Adipocyte (in vitro differentiated cells): ENCODE data around the gene CNGA4.

Experiments
- DNase-seq: peaks from one replicate; pipeline ENCODE4 v3.0.0-alpha.2; 2015; ENCODE audit warnings: low read depth
- H3K27me3 ChIP-seq: replicated peaks from 2 replicates; pipeline ENCODE4 v1.7.0; 2013; ENCODE audit warnings: mild to moderate bottlenecking, low read length, moderate library complexity; ENCODE audit not compliant: control insufficient read depth, insufficient read depth
- H3K36me3 ChIP-seq: 2 replicates; pipeline ENCODE4 v1.7.0; 2013; ENCODE audit warnings: low read length, mild to moderate bottlenecking, moderate library complexity; ENCODE audit not compliant: control insufficient read depth, insufficient read depth, severe bottlenecking
- H3K4me1 ChIP-seq: 2 replicates; pipeline ENCODE4 v1.7.0; 2013; ENCODE audit warnings: mild to moderate bottlenecking, low read length, moderate library complexity; ENCODE audit not compliant: control insufficient read depth, insufficient read depth
- H3K4me3 ChIP-seq: 2 replicates; pipeline ENCODE4 v1.7.0; 2013; ENCODE audit warnings: mild to moderate bottlenecking, low read length, moderate library complexity
- H3K9ac ChIP-seq: 2 replicates; pipeline ENCODE4 v1.7.0; 2013; ENCODE audit warnings: mild to moderate bottlenecking, low read length, moderate library complexity
- H3K9me3 ChIP-seq: 2 replicates; pipeline ENCODE4 v1.7.0; 2013; ENCODE audit warnings: mild to moderate bottlenecking, low read length, moderate library complexity; ENCODE audit not compliant: control insufficient read depth

CNGA4 gene

GRCh38 chr11:6225896-6226295, 13.0 kb upstream of the CNGA4 start:
- Histone ChIP-seq H3K36me3 (peaks cover 27% of the 10 kb centered on the region), H3K27me3 (no peaks in the 10 kb centered on the region), H3K9ac (no peak overlapping the region), H3K4me3 (no peak overlapping the region), H3K9me3 (no peaks in the 10 kb centered on the region), H3K4me1 (peaks cover 11% of the 10 kb centered on the region)
- no peak for DNase-seq

DNA sequence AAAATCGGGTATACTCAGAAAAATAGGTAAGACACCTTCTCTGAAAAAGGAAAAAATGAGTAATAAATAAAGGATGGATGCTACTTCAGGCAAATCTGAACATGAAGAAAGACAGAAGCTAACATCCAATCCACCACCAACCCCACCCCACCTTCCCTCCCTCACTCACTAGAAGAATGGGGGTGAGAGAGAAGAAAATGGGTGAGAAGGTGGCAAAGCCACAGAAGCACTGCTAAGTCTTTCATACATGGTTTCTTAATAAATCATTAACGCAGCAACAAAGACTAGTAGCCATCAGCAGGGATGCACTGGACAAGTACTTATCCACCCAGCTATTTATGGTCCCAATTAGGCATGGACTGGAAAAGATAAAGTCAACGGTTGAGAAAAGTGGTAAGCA, 10.4 kb upstream of the CNGA4 start:
- Histone ChIP-seq H3K9ac (no peak overlapping the region), H3K4me1 (peaks cover 17% of the 10 kb centered on the region), H3K4me3 (no peak overlapping the region), H3K36me3 (peaks cover 6% of the 10 kb centered on the region), H3K9me3 (no peaks in the 10 kb centered on the region), H3K27me3 (no peaks in the 10 kb centered on the region)
- DNase-seq: no peak

DNA sequence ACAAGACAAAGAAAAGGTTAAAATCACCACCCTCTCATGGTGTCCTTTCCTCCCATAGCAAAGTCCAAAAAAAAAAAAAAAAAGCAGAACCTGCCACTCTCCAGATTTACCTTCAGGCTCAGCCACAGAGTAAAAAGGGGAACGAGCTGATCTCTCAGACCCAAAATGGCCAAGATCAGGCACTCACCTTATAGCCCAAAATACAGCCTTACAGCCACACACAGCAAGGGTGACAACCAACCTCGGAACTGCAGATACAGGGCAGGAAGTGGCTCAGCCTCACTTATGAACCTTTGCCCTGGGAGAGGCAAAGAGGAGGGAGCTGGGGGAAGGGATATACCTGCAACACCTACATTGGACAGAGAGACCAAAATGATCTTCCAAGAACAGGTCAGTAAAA, 9.0 kb upstream of the CNGA4 start:
- H3K9me3 ChIP-seq: no peaks in the 10 kb centered on the region
- no peak overlapping the region for H3K4me3 ChIP-seq
- no peaks in the 10 kb centered on the region for H3K27me3 ChIP-seq
- DNase-seq: no peak
- H3K4me1 ChIP-seq: peaks cover 19% of the 10 kb centered on the region
- H3K36me3 ChIP-seq: no peaks in the 10 kb centered on the region
- H3K9ac ChIP-seq: no peak overlapping the region

DNA sequence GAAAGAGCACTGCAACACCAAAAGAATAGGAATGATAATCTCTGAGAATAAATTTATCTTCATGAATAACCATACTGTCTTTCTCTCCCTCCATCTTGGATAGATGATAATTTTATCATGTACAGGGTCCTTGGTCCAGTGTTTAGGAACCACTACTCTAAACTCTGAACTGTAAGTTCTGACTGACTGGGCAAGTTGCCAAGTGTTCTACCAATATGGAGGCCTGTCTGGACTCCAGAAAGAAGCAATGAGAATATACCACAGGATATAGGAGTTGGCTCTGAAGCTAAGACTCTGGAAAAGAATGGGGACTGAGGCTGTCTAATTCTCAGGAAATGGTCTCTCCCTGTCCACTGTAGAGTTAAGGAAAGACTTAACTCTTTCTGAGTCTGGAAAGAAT, 6.0 kb upstream of the CNGA4 start:
- Histone ChIP-seq H3K9ac (no peak overlapping the region), H3K4me3 (no peak overlapping the region)

GRCh38 chr11:6233984-6234386, 4.9 kb upstream of the CNGA4 start:
- Histone ChIP-seq H3K36me3 (no peaks in the 10 kb centered on the region), H3K9ac (peak overlapping the region; percentile 98), H3K4me3 (peak overlapping the region; percentile 99), H3K9me3 (no peaks in the 10 kb centered on the region), H3K4me1 (peaks cover 17% of the 10 kb centered on the region), H3K27me3 (no peaks in the 10 kb centered on the region)
- peak; percentile 56 for DNase-seq

More for the DNA sequence above, 6.0 kb upstream of the CNGA4 start:
- DNase-seq: peak; percentile 8
- no peaks in the 10 kb centered on the region for H3K27me3 ChIP-seq
- no peaks in the 10 kb centered on the region for H3K36me3 ChIP-seq
- H3K4me1 ChIP-seq: peaks cover 17% of the 10 kb centered on the region
- H3K9me3 ChIP-seq: no peaks in the 10 kb centered on the region

DNA sequence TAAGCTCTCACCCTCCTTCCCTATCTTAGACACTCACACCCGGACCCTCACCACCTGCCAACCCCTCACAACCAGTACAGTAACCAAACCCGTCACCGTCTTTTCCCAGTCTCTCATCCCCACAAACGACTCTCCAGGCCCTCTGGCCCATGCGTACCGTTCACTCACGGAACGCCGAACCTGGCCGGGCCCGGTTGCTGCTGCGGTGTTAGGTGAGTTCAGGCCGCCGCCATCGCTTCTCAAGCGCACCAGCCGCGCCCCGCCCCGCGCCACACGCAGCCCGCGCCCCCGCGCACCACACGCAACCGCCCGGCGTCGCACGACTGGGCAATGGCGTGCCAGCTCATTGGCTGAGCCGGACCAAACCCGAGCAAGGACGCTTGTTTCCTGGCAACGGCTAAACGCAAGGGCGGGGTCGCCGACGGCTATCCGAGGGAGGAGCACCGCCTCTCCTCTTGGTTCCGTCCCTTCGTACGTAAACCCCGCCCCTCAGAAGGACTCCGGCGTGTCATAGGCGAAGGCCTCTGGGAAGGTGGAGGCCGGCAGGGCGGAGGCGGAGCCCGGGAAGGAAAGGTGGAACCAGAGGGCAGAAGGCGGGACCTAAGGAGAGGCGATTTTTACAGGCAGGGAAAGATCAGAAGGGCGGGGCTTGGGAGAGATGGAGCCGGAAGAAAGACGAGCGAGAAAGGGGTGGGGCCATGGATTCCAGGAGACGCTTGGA, 4.3 kb upstream of the CNGA4 start, which contains the start of gene FHIP1B:
FHIP1B (minus strand) TSS at position 250 of the 721 bp plus-strand sequence. CDS start 10,120 bp downstream, outside the sequence.
- Histone ChIP-seq H3K9me3 (no peaks in the 10 kb centered on the region), H3K27me3 (no peaks in the 10 kb centered on the region), H3K36me3 (no peaks in the 10 kb centered on the region), H3K4me1 (peaks cover 17% of the 10 kb centered on the region), H3K9ac (peak within 1 kb of the TSS; percentile 98), H3K4me3 (peak within 1 kb of the TSS; percentile 99)
- DNase-seq: peak; percentile 100

DNA sequence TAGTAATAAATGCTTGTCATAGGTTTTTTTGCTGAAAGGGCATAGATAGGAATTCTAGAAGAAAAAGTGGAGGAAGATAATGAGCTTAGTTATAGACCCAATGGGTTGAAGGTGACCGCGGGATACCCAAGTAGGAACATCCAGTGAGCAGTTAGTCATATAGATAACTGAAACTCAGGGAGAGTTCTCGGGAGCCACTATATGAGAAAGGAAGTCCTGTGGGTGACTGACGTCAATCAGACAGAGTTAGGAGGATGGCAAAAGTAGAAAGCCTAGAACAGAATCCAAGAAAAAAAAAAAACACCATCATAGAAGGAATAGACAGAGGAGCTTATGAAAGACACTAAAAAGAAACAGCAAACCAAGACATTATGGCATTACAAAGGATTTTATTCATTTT, 1.6 kb upstream of the CNGA4 start:
- no peak for DNase-seq
- H3K4me3 ChIP-seq: no peak overlapping the region
- no peaks in the 10 kb centered on the region for H3K27me3 ChIP-seq
- H3K9me3 ChIP-seq: no peaks in the 10 kb centered on the region
- peaks cover 17% of the 10 kb centered on the region for H3K4me1 ChIP-seq
- no peaks in the 10 kb centered on the region for H3K36me3 ChIP-seq
- H3K9ac ChIP-seq: no peak overlapping the region

DNA sequence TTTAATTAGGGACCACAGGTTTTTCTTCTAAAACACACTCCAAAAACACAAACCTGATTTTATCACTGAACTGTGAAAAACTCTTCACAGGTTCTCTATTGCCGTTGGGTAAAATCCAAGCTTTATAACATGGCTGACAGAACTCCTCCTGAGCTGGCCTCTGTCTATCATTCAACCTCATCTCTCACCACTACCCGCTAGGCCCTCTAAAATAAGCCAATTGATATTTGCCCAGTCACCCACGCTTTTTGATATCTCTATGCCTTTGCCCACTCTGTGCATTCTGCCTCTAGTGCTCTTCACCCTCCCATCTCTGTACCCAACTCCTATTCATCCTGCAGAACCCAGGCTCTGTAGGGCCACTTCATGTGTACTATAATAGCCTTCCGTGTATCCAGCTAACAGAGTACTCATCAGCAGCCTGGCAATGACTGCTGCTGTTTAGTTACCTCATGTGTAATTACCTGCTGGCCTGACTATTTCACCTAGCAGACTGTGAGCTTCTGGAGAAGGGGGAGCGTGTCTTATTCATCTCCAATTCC, 1.1 kb upstream of the CNGA4 start:
- Histone ChIP-seq H3K9me3 (no peaks in the 10 kb centered on the region), H3K27me3 (no peaks in the 10 kb centered on the region), H3K36me3 (no peaks in the 10 kb centered on the region), H3K4me3 (no peak overlapping the region), H3K9ac (no peak overlapping the region), H3K4me1 (peaks cover 17% of the 10 kb centered on the region)
- no peak for DNase-seq

GRCh38 chr11:6240139-6240538, 1.2 kb downstream of the CNGA4 start:
- no peak for DNase-seq
- no peaks in the 10 kb centered on the region for H3K36me3 ChIP-seq
- no peak overlapping the region for H3K4me3 ChIP-seq
- H3K27me3 ChIP-seq: no peaks in the 10 kb centered on the region
- H3K9ac ChIP-seq: no peak overlapping the region
- H3K4me1 ChIP-seq: peaks cover 4% of the 10 kb centered on the region
- H3K9me3 ChIP-seq: no peaks in the 10 kb centered on the region

GRCh38 chr11:6240781-6241180, 1.9 kb downstream of the CNGA4 start:
- no peaks in the 10 kb centered on the region for H3K36me3 ChIP-seq
- H3K4me3 ChIP-seq: no peak overlapping the region
- no peak overlapping the region for H3K9ac ChIP-seq
- no peak for DNase-seq
- H3K9me3 ChIP-seq: no peaks in the 10 kb centered on the region
- no peaks in the 10 kb centered on the region for H3K4me1 ChIP-seq
- no peaks in the 10 kb centered on the region for H3K27me3 ChIP-seq

DNA sequence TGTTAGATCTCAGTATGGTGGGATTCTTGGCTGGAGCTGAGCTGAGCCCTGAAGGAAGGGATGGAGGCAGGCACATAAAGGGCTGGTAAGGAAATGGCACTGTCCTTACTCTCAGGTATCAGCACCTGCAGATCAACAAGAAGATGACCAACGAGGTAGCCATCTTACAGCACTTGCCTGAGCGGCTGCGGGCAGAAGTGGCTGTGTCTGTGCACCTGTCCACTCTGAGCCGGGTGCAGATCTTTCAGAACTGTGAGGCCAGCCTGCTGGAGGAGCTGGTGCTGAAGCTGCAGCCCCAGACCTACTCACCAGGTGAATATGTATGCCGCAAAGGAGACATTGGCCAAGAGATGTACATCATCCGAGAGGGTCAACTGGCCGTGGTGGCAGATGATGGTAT, 2.4 kb downstream of the CNGA4 start:
- H3K9ac ChIP-seq: no peak overlapping the region
- no peaks in the 10 kb centered on the region for H3K27me3 ChIP-seq
- no peak overlapping the region for H3K4me3 ChIP-seq
- DNase-seq: no peak
- no peaks in the 10 kb centered on the region for H3K9me3 ChIP-seq
- H3K4me1 ChIP-seq: no peaks in the 10 kb centered on the region
- no peaks in the 10 kb centered on the region for H3K36me3 ChIP-seq
